HG03108 (cell line): ENCODE measurements around the gene MPND.

Experiments
- ATAC-seq: cut with Tn5 transposase; IDR thresholded peaks from one replicate; pipeline ENCODE4 v1.9.1; 2021; ENCODE audit warnings: moderate library complexity; ENCODE audit not compliant: unreplicated experiment

MPND gene

DNA sequence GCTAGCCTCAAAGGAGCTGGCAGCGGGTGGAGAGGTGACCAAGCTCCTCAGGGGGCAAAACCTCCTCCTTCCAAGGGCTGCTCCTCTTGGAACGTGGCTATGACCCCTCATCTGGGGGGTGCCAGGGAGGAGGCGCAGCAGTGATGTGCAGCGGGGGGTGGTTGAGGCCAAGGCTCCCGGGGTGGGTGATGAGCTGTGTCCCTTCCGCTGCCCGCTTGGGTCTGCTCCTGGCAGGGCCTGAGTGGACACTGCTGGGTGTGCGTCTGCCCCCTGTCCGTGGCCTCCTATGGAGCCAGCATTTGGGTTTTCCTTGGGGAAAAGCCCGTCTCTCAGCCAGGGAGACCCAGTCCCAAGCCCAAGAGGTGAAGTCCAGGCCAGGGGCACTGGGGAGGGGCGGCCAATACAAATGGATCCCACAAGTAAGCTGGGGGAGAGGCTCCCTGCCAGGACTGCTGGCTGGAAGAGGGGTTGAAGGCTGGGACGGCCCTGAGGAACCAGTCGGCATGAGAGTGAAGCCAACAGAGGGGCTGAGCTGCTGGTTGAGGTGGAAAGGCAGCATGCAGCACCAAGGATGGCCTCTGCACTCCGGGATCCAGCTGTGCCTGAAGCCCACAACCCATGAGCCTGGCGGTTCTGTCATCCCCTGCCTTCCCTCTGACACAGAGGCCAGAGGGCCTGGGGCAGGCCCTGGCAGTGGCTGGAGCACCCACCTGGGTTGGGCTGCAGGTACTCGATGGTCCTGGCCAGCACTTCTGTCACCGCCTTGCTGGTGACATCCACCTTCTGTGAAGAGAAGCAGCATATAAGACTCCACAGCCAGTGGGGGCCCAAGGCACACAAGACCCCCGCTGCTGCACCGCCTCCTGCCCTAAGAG is 22.7 kb downstream of the MPND start:
- ATAC-seq: no peak

DNA sequence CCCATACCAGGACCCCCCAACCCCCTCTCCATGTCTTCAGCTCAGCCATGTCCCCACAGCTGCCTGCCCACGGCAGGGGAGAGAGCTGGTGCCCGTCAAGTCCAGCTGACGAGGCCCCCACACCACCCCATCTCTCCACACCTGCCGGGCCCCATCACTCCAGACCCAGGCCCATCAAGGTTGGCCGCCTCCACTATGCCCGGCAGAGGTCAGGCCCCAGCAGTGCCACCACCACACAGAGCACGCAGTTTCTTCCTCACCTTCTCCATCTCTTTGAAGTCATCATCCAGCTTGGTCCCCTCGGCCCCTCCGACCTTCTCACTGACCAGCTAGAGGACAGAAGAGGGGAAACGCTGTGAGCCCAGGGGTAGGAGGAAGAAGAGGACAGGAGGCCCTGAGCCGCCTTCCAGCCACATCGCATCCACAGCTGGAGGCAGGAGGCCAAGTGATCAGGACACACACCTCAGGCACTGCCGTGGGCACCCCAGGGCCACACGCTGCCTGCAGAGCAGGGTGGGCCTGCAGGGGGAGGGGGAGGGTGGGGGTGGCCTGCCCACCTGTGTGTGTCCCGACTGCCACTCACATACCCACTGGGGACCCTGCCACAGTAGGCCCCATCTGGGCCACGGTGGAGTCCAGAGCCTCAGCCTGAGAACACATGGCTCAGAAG is 23.4 kb downstream of the MPND start:
- ATAC-seq: no peak

DNA sequence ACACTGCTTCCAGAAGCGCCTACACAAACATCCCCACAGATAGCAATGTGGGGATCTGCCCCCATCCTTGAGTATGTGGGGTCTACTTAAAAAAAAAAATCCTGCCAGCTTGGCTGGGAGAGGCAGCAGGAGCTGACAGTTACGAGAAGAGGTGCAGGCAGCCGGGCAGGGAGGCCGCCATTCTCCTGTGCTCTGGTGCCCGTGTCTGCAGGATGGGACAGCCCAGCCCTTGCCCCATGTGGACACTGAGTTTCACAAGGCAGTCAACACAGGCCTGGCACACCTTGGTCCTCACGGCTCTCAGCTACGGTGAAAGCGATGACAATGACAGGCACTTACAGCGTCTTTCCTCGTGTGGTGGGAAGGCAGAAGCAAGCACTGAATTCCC is 24.0 kb downstream of the MPND start:
- ATAC-seq: no peak

DNA sequence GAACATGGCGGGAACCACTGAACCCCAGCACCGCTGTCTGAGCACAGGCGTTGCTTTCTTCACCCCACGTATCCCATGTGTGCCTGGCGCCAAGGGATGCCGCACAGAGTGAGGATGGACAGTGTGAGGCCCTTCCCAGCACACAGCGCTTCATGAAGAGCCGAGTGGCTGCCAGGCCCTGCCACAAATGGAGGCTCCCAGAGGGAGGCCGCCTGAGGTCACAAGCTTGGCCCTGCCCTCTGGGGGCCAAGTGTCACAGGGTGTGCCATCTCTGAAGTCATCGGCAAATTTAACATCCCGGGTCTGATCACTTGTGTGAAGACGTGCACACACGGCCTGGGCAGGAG is 24.4 kb downstream of the MPND start:
- no peak for ATAC-seq

DNA sequence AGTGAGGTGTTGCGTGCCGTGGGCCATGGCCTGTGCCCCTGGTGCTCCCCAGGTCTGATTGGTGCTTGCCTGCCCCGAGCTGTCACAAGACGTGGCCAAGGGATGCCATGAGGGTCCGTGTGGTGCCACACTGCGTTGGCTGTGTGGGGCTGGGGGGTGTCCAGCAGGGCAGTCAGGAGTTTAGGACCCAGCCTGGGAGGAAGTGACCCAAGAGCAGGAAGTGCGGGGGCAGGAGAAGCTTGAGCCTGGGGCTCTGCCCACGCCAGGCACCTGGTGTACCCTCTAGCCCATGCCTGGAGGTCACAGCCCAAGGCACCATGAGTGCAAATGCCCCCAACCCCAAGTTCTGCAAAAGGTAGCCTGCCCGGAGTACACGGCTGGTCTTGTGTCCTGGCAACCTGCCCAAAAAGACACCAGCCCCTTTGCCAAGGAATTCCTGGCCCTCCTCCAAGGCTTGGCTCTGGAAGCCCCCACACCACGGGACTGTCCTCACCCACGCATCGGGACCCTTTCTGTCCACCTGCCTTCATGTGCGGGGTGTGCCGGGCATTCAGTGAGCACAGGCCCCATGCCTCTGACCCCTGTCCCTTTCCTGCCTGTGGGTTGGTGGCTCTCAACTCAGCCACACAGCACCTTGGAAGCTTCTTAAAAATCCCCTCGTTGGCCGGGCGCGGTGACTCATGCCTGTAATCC is 24.9 kb downstream of the MPND start:
- no peak for ATAC-seq

DNA sequence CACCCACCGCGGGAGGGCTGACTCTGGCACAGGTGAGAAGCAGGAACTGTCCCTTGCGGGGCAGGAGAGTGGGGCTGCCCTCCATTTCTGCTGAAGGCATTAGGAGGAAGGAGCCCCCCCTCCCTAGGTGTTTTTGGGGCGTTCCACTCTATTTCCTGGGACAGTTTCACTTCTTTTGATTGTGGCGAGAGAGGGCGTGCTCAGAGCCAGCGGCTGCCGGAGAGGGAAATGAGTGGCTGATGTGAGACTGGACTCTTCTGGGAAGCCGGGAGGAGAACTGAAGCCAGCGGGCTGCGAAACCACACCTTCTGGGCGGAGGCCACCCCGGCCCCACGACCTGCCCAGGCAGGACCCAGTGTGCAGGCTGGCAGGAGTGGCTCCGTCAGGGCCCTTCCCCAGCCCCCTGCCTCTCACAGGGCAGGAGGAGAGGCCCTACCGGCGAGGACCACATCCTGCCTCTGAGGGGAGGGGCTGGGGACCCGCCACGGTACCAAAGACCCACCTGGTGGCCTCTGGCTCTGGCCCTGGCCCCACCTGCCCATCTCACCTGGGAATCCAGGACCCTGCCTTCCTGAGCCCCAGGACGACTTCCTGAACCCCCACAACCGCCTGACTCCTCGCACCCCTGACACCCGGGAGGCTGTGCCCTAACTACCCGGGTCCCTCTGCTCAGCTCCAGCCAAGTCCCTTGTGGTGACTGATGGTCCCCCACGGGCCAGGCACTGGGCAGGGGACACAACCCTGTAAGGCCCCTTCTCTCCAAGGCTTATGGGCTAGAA is 25.9 kb downstream of the MPND start:
- ATAC-seq: peak; percentile 45

DNA sequence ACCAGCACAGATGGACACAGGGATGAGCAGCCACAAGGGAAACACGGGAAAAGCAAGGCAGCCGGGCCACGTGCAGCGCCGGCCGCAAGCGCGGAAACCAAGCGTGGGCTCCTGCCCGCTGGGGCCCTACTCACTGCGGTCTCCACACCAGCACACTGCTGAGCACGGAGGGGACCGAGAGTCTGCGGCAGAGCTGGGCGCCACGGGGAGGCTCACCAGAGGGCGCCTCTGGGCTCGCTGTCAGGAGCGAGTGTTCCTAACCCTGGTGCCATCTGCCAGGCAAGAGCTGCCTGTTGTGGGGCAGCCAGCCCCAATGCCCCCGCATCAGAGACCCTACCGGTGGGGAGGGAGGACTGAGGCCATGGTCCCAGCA is 26.5 kb downstream of the MPND start:
- ATAC-seq: no peak

DNA sequence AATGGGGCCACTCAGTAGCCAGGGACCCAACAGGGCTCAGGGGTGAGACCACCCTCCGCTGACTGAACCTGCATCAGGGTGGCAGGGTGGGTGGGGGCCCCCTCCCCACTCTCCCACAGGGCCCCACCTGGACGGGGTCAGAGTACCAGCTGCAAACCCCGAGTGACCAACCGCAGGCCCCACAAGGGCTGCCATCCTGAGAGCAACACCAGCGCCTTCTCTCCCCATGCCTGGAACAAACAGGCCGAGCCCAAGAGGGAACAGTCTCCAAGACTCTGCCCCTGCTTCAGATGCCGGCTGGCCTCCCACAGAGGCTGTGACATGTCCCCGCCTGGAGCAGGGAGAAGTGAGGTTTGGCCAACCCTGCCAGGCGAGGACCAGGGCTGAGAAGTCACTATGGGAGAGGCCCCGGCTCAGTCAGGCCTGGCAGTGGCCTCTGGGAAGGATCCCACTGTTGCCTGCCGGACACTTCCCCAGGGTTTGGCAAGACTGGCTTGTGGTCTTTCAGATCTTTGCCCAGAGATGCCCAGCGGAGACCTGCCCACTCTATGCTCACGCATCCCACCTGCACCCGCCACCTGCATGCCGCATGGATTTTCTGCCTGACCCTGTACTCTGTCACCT is 27.2 kb downstream of the MPND start:
- ATAC-seq: no peak

DNA sequence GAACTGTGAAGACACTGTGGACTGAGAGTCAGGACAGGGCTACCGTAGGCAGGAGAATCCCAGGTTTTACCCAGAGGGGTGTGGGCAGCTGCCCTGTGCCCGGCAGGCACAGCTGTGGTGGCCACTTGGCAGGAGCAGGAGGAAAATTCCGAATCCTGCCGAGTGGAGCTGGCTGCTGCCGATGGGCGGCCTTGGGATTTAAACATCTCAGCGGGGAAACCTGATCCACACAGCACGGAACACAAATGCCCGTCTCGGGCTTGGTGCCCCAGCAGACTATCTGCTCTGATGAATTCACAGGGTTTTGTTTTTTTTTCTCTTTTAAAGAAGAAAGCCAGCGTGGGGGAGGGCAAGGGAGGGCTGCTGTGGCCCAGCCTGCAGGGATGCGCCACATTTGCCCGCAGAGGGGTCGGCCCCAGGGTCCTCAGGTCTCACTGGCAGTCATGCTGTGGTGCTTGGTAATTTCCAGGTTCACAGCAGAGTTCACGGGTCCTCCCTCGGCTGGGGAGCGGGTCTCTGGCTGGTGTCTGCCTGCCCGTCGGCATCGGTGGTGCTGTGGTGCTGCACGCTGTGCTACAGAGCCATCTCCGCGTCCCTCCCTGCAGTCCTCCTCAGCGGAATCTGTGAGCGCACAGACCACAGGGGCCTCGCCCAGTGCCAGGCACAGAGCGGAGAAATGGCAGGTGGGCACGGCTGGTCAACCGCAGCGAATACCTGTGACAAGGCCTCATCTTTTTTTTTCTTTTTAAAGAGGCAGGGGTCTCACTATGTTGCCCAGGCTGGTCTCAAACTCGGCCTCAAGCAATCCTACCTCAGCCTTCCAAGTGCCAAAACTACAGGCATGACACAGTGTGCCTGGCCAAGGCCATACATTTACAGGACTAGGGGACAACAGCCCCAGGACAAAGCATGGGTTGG is 28.1 kb downstream of the MPND start:
- ATAC-seq: no peak

DNA sequence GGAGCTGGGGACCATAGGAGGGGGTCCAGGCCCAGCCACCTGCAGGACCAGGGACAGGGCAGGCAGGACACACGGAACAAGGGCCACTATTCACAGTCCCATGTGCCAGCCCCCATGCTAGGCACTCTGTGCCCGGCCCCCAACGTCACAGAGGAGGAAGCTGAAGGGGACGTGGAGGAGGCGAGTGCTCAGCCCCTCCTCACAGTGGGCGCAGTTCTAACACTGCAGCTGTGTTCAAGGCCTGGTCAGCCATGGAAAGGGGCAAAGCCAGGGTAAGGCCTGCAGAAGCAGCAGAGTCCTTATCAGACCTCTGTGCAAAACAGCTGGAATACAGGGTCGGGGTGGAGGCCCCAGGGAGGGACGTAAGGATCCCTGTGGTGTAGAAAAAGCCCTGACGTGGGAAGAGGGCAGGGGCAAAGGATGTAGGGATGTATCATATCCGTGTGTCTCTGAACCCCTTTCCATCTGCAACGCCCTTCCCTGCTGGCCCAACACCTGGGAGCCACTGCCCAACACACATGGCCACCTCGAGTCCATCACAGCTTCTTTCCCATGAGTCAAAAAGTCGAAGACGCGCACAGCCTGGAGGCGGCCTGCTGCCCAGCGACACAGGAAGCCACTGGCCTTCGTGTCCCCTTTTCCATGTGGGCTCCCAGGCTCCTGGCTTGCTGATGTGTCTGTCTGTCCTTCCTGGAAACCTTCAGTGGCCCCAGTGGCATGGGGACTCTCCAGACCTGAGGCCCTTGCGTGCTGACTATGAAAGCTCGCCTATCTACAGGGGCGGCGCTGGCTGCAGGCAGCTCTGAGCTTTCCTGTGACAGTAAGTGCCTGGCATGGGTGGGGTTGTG is 29.0 kb downstream of the MPND start:
- ATAC-seq: no peak

DNA sequence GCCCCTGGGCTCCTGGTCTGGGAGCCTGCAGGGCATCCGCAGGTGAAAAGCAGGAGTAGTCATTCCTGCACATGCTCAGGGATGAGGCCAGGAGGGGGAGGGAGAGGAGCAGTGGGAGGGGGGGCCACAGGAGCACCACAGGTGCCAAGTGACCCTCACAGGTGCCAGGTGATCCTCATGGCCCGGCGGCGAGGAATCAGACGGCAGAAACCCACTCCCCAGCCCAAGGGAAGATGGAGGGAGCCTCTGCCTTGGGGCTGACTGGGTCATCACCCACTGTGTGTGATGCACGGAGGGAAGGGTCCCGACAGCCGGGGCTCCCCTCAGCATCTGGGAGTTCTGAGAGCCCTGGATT is 29.6 kb downstream of the MPND start:
- no peak for ATAC-seq

DNA sequence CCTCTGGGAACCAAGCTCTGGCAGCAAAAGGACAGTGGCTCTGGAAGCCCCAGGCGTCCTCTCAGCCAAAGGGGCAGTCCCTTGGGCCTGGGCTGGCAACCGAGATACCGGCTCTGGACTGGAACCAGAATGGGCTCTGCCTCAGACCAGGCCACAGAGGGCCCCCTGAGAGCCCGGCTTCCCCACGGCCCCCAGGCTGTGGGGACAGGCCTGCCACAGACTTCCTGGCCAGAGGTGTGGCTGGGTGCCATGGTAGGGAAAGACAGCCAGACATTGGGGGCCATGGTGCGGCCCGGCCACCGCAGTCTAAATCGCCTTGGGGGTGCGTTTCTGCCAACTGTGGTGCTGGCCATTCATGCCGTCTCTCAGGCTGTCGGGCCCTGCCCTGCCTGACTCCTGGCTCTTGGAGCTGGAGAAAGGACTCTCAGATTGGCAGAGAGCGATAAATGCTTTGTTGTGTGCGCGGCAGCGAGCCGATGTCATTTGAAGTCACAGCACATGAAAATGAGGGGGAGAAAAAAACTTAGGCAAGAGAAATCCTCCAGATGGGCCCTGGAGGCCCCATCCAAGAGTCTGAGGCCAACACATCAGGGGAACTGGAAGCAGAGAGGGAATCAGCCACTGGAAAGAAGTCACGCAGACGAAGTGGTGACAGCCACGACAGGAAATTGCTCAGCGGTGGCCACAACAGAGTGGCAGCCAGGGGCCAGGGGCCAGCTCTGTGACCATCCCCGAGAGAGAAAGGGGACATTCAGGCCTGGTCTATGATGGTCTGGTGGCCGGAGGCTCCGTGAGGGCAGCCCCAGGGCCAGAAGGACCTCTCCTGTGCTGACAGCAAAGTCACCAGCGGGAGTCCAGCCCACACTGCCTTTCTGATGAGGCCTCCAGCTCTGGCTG is 30.5 kb downstream of the MPND start:
- no peak for ATAC-seq

DNA sequence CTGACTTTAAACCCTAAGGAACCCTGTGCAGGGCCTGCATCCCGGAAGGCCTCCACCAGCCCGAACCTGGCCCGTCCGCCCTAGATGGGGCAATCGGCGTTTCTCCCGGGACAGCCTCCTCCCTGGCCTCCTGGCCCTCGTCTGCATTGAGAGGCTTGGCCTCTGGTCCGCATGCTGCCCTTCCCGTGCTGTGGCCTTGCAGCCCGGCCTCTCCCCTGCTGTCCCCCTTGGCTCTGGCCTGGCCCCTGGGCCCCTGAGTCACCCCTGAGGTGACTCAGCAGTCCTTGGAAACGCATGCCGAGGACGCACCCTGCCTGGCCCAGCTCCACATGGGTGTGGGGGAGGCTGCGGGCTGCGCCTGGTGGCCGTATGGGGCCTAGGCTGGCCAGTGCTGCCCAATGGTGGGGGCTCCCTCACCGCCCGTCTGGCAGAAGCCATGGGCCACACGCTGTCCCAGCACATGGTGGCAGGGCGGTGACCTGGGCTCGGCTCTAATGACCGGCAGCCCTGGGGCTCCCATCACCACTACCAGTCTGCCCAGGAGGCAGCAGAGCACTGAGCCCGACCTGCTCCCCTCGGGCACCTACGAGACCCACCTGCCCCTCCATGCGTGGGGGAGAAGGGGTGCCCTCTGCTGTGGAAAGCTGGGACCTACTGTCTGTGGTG is 31.3 kb downstream of the MPND start:
- ATAC-seq: no peak

DNA sequence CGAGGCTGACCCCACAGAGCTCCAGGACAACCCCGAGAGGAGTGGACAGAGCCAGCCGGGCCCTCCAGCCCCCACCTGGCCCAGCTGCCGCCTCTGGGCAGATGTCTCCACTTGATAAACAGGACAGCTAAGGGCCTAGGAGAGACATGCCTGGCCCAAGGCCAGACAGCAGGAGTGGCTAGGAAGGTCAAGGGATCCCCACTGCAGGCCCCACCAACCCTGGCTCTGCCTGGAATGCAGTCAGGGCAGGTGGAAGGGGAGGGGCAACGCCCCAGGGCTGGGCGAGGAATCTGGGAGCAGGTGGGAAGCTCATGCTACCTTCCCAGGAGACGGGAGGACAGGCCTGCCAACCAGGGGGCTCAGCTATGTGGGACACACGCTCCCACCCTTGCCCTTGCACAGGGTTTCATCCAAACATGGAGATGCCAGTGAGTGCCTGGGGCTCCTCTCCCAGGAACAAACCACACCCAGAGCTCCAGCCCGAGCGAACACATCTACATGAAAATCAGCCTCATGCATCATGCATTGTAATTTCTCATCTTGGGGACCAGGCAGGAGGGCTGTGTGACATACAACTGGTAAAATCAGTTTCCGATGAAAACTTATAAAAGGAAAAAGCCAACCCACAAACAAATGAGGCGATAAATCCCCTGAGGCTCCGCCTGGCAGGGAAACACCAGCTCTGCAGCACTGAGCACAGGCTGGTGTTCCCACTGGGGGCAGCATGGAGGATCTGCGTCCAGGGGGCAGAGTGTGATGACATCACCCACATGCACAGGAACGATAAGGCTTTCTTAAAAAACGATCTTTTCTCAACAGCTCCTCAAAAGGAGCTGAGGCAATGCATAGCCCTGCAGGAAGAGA is 32.0 kb downstream of the MPND start:
- peak; percentile 51 for ATAC-seq

DNA sequence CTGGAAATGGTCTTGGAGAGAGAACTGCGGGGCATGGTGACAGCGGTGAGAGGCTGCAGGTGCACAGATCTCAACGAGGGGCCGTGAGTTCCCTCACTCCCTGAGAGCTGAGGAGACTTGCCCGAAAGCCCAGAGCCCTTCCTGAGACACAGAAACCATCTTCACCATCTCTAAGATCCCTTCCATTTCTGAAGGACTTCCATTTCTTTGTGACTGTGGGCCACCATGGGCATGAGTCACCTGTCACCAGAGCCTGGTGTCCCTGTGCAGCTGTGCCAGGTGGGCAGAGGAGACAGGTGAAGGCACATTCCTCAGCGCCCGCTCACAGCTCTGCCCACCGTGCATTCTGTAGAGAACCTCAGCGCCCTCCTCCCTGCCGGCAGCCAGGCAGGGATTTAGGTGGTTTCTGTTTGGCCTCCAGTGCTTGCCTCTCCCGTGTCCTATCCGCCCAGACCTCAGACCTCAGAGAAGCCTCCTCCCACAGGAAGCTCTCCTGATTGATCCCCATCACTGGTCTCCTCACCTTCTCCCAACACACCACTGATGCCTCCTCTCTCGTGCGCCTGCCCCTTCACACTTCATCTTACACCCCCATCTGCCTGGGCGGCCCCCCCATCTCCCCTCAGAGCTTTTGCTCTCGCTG is 32.8 kb downstream of the MPND start:
- ATAC-seq: peak; percentile 9

DNA sequence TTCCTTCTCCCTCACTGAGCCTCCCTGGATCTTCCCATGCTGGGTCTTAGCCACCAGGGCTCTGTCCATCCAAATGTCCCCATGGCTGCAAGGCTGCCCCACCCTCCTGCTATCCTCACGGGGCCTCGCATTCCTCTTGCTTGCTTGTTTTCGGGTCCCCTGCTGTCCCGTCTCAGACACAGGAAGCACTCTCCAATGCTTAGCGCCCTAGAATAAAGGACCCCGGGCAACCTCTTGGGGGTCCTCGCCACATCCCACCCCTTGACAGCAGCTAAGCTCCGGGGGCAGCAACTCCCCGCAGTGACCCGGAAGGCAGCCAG is 33.3 kb downstream of the MPND start:
- no peak for ATAC-seq
